HepG2 (cell line): Measurements from ENCODE around the gene ARIH2. TPM values are rescaled to one million over a fixed set of nuclear protein-coding genes. Genes with fewer than 3 reads are reported as not detected.

Experiments used
- ARNTL ChIP-seq: sonication (generic); formaldehyde crosslinking; IDR thresholded peaks from 2 replicates; pipeline ENCODE4 v1.4.0; 2020; ENCODE audit warnings: mild to moderate bottlenecking, missing genetic modification reagents
- BORCS8-MEF2B ChIP-seq: sonication (generic); formaldehyde crosslinking; IDR thresholded peaks from 2 replicates; pipeline ENCODE4 v1.8.0; 2022; ENCODE audit warnings: mild to moderate bottlenecking, missing genetic modification reagents
- ETV6 ChIP-seq: sonication (generic); formaldehyde crosslinking; conservative IDR thresholded peaks from 2 replicates; pipeline ENCODE4 v1.4.0; 2020; ENCODE audit warnings: missing genetic modification reagents
- HMG20A ChIP-seq: IDR thresholded peaks from 2 replicates; pipeline ENCODE4 v1.6.1; 2016; ENCODE audit warnings: borderline replicate concordance
- IKZF4 ChIP-seq: sonication (generic); formaldehyde crosslinking; IDR thresholded peaks from 2 replicates; pipeline ENCODE4 v1.5.1; 2020; ENCODE audit warnings: borderline replicate concordance, mild to moderate bottlenecking, low read depth, missing genetic modification reagents; ENCODE audit errors: not compliant biosample characterization
- KAT8 ChIP-seq: IDR thresholded peaks from 2 replicates; pipeline ENCODE4 v1.6.1; 2016; ENCODE audit warnings: missing genetic modification reagents, missing compliant biosample characterization
- KDM5B ChIP-seq: sonication (generic); formaldehyde crosslinking; IDR thresholded peaks from 2 replicates; pipeline ENCODE4 v1.4.0; 2020; ENCODE audit warnings: missing genetic modification reagents, mild to moderate bottlenecking, borderline replicate concordance
- KMT2A ChIP-seq: sonication (generic); formaldehyde crosslinking; IDR thresholded peaks from 2 replicates; pipeline ENCODE4 v1.4.0; 2020; ENCODE audit warnings: missing genetic modification reagents
- MBNL3 ChIP-seq: fragments of 250-450 bp; sonication (Bioruptor Pico); conservative IDR thresholded peaks from 2 replicates; pipeline ENCODE4 v1.8.0; 2022; ENCODE audit warnings: mild to moderate bottlenecking, inconsistent platforms
- MEIS2 ChIP-seq: sonication (generic); formaldehyde crosslinking; IDR thresholded peaks from 2 replicates; pipeline ENCODE4 v1.9.0; 2021; ENCODE audit warnings: mild to moderate bottlenecking, missing genetic modification reagents
- NCOR1 ChIP-seq: fragments of 200-600 bp; sonication (generic); IDR thresholded peaks from 2 replicates; pipeline ENCODE4 v1.7.0; 2017; ENCODE audit warnings: antibody characterized with exemption, low read length, borderline replicate concordance
- PBX3 ChIP-seq: sonication (generic); formaldehyde crosslinking; IDR thresholded peaks from 2 replicates; pipeline ENCODE4 v1.8.1; 2023; ENCODE audit warnings: missing genetic modification reagents, inconsistent platforms, borderline replicate concordance
- SIX4 ChIP-seq: sonication (generic); formaldehyde crosslinking; IDR thresholded peaks from 2 replicates; pipeline ENCODE4 v1.4.0; 2020; ENCODE audit warnings: missing genetic modification reagents
- TERF1 ChIP-seq: sonication (generic); formaldehyde crosslinking; IDR thresholded peaks from 2 replicates; pipeline ENCODE4 v1.8.0; 2022; ENCODE audit warnings: mild to moderate bottlenecking, missing genetic modification reagents, moderate library complexity
- U2AF2 ChIP-seq: fragments of 200-400 bp; formaldehyde crosslinking; IDR thresholded peaks from 2 replicates; pipeline ENCODE4 v1.6.1; 2017; ENCODE audit warnings: low read depth, mild to moderate bottlenecking, low read length
- ZBTB21 ChIP-seq: sonication (generic); formaldehyde crosslinking; IDR thresholded peaks from 2 replicates; pipeline ENCODE4 v1.4.0; 2020; ENCODE audit warnings: missing genetic modification reagents
- ZNF296 ChIP-seq: sonication (generic); formaldehyde crosslinking; conservative IDR thresholded peaks from 2 replicates; pipeline ENCODE4 v1.5.0; 2020; ENCODE audit warnings: mild to moderate bottlenecking, missing genetic modification reagents
- ZNF335 ChIP-seq: sonication (generic); formaldehyde crosslinking; IDR thresholded peaks from 2 replicates; pipeline ENCODE4 v1.4.0; 2020; ENCODE audit warnings: missing genetic modification reagents
- ZNF468 ChIP-seq: sonication (generic); formaldehyde crosslinking; IDR thresholded peaks from 2 replicates; pipeline ENCODE4 v1.8.0; 2022; ENCODE audit warnings: mild to moderate bottlenecking, moderate library complexity, missing genetic modification reagents
- ZNF558 ChIP-seq: sonication (generic); formaldehyde crosslinking; IDR thresholded peaks from 2 replicates; pipeline ENCODE4 v1.9.0; 2022; ENCODE audit warnings: mild to moderate bottlenecking, missing genetic modification reagents, borderline replicate concordance
- ZNF879 ChIP-seq: sonication (generic); formaldehyde crosslinking; IDR thresholded peaks from 2 replicates; pipeline ENCODE4 v1.8.1; 2023; ENCODE audit warnings: missing genetic modification reagents
- polyA plus RNA-seq, 8 experiments: library from polyadenylated mRNA; depleted of rRNA in 3 of 8; stranded (reverse) in 7 of 8; unstranded in 1 of 8; fragments of >200 nt; fragmentation: Illumina TruSeq in 4 of 8; extraction: Trizol in 4 of 8; gene quantifications; 2 replicates each; pipeline versions ENCODE4 v1.2.1 to v1.2.3, GENCODE V29; 2011 to 2016; ENCODE audit warnings: low read depth in 4 of 8, missing spikeins in 1 of 8, mixed read lengths in 1 of 8; ENCODE audit not compliant: insufficient read depth in 1 of 8
- total RNA-seq, 5 experiments: library from RNA; depleted of rRNA; stranded (reverse); fragments of >200 nt; fragmentation: Illumina TruSeq; extraction: Trizol; gene quantifications; 2 replicates each; pipeline ENCODE4 v1.2.3, GENCODE V29; 2016; ENCODE audit warnings: low read depth in 1 of 5
- TF ChIP-seq, protein P1 (sequence below): sonication (generic); formaldehyde crosslinking; conservative IDR thresholded peaks from 2 replicates; pipeline ENCODE4 v1.8.0; 2022; ENCODE audit warnings: missing genetic modification reagents
- TF ChIP-seq, protein P2 (sequence below): sonication (generic); formaldehyde crosslinking; IDR thresholded peaks from 2 replicates; pipeline ENCODE4 v1.4.0; 2020; ENCODE audit warnings: missing genetic modification reagents, borderline replicate concordance

ARIH2 gene
- total and polyA plus RNA-seq, 2 of the 13 experiments (the other 11 are each of a cell fraction or from before 2014, with no cell fraction given) = 64.8 to 83.3 TPM

GRCh38 chr3:49017971-49018706, 99.5 kb downstream of the ARIH2 start, which contains the start of gene DALRD3 (continued):
- TF ChIP-seq ZNF879 (peak; percentile 90), ZBTB21 (CRISPR knock-in tag) (no peak), NCOR1 (no peak; the same call in 1 of the 2 replicates), ZNF335 (CRISPR knock-in tag) (no peak), U2AF2 (no peak), KAT8 (peak; percentile 74), PBX3 (CRISPR knock-in tag) (no peak), TERF1 (CRISPR knock-in tag) (no peak), BORCS8-MEF2B (CRISPR knock-in tag) (no peak), ETV6 (CRISPR knock-in tag) (no peak), IKZF4 (CRISPR knock-in tag) (no peak), KDM5B (CRISPR knock-in tag) (peak; percentile 85; the same call in 1 of the 2 replicates), ZNF558 (CRISPR knock-in tag) (peak; percentile 82; the same call in 1 of the 2 replicates), ARNTL (CRISPR knock-in tag) (0 out of 2 replicates have a peak, but pooled peaks have one; percentile 68), SIX4 (CRISPR knock-in tag) (no peak), MBNL3 (CRISPR knock-in tag) (no peak), MEIS2 (CRISPR knock-in tag) (peak; percentile 64; the same call in 1 of the 2 replicates), KMT2A (no peak), ZNF468 (CRISPR knock-in tag) (no peak; the same call in 1 of the 2 replicates), ZNF296 (CRISPR knock-in tag) (0 out of 2 replicates have a peak, but pooled peaks have one; percentile 54), HMG20A (no peak)
- TF ChIP-seq, protein P1, sequence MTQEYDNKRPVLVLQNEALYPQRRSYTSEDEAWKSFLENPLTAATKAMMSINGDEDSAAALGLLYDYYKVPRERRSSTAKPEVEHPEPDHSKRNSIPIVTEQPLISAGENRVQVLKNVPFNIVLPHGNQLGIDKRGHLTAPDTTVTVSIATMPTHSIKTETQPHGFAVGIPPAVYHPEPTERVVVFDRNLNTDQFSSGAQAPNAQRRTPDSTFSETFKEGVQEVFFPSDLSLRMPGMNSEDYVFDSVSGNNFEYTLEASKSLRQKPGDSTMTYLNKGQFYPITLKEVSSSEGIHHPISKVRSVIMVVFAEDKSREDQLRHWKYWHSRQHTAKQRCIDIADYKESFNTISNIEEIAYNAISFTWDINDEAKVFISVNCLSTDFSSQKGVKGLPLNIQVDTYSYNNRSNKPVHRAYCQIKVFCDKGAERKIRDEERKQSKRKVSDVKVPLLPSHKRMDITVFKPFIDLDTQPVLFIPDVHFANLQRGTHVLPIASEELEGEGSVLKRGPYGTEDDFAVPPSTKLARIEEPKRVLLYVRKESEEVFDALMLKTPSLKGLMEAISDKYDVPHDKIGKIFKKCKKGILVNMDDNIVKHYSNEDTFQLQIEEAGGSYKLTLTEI (CRISPR knock-in tag) = no peak
- TF ChIP-seq, protein P2, sequence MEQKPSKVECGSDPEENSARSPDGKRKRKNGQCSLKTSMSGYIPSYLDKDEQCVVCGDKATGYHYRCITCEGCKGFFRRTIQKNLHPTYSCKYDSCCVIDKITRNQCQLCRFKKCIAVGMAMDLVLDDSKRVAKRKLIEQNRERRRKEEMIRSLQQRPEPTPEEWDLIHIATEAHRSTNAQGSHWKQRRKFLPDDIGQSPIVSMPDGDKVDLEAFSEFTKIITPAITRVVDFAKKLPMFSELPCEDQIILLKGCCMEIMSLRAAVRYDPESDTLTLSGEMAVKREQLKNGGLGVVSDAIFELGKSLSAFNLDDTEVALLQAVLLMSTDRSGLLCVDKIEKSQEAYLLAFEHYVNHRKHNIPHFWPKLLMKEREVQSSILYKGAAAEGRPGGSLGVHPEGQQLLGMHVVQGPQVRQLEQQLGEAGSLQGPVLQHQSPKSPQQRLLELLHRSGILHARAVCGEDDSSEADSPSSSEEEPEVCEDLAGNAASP (CRISPR knock-in tag) = no peak
